GM04503 (cell line): ENCODE measurements around the gene SLC13A1.
"Not testable (repeated sequence)": the region's sequence is repeated elsewhere in the genome, so short reads cannot be mapped to it uniquely, and the experiment has no call there.

ENCODE experiments used
- DNase-seq: peaks from one replicate; pipeline ENCODE4 v3.0.0-alpha.2; 2012; ENCODE audit warnings: low read depth

Gene SLC13A1

DNA sequence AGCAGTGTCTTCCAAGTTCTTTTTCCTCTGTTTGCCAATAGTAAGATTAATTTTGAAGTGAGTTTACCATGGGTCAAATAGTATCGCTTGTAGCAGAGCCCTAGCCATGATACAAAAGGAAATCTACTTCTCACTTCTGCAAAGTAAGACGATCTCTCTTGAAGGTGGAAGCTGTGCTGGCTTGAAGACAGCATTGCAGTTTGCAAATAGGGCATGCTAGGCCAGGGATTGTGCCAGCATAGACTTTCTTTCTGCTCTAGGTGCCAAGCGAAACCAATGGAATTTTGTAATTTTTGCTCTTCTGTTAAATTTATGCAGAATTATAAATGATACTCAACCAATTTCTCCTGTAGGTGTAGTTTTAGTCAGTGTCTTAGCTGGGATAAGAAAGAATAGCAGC lies 74.5 kb downstream of the SLC13A1 start:
- no peak for DNase-seq

DNA sequence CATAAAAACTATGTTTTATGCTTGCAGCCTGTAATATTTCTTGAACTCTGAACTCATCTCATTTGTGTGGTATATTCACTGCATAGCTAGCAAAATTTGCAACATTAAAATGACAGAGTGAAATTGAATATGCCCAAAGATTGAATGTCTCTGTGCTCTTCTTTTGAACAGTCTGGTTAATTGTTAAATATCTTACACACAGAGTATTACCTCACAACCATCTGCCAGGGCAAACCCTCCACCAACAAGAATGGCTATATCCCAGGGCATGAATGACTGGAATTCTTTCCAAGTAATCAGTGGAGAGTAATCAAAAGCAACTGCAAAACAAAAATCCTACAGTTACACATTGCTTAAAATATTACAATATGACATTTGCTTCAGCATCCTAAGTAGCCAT lies 76.9 kb downstream of the SLC13A1 start:
- no peak for DNase-seq

DNA sequence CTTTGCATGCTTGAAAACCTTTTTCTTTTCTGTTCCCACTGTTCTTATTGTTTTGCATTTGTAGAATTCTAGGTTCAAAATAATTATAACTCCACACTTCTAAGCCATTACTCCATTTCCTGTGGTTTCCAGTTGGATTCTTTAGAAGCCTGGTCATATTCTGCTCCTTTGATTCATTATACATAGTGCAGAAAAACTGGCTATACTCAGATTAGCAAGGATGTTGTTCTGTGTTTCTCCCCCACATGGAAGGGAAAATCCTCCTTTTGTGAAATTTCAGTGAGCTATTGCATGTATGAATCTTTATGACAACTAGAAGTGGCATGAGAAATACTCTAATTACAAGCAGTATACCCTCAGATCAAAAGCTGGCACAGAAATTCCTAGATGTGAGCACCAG lies 79.5 kb downstream of the SLC13A1 start:
- peak; percentile 0 for DNase-seq

DNA sequence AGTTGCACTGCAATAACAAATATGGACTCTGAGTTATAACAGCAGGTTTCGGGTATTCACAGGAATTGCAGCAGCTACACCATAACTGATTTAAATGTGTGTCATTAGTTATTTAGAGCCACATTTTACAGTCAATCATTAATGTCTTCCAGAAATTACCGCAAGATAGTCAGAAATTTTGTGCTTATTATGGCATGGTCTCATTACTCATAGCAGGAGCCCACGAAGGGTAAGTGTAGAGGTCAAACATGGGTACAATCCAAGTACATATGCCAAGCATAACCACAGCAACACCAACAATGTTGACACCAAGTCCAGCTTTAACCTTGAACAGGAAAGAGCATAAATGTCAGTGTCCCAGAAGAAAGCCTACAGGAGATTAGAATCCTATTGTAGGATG lies 84.4 kb downstream of the SLC13A1 start:
- no peak for DNase-seq

DNA sequence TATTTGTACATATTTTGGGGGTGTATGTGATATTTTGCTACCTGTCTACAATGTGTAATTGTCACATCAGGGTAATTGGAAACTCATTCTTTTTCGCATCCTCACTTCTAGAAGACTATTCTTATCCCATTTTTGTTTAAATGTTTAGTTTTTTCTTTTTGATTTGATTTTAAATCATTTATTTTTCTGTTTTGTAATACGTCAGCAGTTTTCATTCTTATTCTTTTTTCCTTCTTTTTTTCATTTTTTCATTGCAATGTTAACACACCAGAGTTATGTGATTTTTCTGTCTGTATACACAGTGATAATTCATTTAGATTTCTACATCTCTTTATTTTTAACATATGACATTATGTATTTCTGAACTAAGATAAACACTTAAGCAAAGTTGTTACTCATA lies 85.5 kb downstream of the SLC13A1 start:
- no peak for DNase-seq

DNA sequence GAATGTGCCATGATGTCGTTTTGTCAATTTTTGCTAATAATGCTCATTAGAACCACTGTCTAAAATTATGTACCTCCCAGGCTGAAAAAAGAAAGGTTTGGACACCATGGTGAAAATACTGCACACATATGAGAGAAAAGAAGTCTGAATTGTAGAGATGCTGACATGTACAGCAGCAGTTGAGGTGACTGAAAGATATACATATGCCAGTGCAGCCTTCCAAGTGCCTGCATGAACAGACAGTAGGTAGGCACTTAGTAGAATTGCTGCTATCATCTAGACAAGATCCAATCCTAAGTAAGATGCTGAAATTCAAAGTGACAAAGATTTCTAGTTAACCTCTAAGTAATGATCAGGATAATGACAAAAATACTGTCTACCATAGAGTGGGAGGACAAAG lies 86.9 kb downstream of the SLC13A1 start:
- no peak for DNase-seq

DNA sequence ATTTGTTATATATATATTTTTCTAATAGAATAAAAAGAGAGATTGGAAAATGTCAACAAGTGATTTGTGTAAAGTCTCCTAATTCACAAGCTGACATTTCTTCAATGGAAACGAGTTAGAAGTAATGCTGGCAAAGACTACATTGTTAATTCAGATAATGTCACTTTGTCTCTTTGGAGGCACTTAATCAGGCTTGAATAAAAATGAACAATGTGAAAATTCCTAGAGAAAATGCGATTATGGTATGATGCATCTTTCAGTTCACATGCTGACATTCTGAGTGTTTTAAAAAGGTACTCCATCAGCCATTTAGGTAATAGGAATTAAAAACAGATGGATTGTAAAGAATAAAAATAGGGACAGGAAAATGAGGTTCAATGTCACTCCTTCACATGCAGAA lies 100.1 kb downstream of the SLC13A1 start:
- DNase-seq = no peak

DNA sequence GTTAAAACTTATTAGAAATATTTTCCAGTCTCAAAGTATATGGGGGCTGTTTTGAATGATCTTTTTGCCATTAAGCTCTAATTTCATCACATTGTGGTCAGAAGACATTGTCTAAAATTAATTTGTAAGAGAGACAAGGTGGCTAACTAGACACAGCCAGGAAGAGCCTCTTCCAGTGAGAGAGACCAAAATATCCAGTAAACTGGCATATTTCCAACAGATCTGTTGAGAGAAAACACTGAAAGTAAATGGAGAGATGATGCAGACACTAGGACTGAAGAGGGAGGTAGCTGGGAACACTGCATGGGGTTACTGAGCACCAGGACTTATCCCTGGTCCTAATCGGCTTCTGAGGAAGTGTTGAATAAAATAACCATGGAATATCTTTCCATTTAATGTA lies 102.8 kb downstream of the SLC13A1 start:
- no peak for DNase-seq

DNA sequence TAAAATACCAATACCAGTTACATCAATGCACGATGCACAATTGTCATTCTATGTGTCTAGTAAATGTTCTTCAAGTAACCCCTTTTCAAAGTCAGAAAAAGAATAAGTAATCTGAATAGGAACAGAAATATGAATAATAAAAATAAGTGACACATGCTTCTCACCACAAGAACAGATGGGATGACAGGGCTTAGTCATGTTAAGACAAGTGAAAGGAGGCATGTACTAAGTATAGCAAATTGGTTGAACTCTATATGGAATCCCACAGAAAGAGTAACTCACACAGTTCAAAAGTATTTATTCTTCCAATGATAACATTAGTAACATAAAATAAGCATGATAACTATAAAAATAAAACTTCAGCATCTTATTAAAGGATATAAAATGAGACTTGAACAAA lies 103.3 kb downstream of the SLC13A1 start:
- no peak for DNase-seq

DNA sequence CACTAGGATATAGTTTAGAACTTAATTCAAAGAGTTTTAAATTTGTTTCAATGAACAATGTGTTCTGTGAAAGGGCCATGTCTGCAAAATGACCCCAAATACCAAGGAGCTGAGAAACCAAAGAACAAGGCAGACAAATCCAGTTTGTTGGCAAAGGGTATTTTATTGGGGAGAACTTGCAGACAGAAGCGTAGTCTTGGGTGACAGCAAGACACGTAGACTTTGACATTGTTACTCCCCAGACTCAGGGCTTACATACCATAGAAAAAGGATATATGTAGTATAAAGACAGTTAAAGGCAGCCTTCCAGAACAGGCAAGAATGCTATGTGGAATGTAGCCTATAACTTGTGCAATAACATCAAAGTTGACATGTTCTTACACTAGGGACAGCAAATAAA lies 109.3 kb downstream of the SLC13A1 start:
- DNase-seq = no peak

DNA sequence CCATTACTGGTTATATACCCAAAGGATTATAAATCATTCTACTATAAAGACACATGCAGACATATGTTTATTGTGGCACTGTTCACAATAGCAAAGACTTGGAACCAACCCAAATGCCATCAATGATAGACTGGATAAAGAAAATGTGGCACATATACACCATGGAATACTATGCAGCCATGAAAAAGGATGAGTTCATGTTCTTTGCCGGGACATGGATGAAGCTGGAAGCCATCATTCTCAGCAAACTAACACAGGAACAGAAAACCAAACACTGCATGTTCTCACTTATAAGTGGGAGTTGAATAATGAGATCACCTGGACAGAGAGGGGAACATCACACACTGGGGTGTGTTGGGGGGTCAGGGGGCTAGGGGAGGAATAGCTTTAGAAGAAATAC lies 112.9 kb downstream of the SLC13A1 start:
- DNase-seq = not testable (repeated sequence)

DNA sequence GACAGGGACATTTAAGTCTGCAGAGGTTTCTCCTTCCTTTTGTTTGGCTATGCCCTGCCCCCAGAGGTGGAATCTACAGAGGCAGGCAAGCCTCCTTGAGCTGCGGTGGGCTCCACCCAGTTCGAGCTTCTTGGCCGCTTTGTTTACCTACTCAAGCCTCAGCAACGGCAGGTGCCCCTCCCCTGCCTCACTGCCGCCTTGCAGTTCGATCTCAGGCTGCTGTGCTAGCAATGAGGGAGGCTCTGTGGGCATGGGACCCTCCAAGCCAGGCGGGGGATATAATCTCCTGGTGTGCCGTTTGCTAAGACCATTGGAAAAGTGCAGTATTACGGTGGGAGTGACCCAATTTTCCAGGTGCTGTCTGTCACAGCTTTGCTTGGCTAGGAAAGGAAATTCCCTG lies 114.9 kb downstream of the SLC13A1 start:
- not testable (repeated sequence) for DNase-seq

DNA sequence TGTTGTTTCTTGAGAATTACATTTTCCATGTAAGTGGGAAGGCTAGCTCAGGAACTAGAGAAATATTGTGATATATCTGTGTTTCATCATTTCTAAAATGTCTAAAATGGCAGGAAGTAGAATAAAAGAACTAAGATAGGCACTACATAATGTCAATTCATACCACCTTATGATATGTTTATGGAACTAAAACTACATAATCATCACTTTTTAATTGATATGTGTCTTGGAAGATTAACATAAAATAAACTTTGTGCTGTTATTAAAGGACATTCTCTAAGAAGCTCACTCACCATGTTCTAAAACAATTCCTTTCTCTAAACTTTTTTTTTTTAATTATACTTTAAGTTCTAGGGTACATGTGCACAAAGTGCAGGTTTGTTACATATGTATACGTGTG lies 120.7 kb downstream of the SLC13A1 start:
- no peak for DNase-seq

DNA sequence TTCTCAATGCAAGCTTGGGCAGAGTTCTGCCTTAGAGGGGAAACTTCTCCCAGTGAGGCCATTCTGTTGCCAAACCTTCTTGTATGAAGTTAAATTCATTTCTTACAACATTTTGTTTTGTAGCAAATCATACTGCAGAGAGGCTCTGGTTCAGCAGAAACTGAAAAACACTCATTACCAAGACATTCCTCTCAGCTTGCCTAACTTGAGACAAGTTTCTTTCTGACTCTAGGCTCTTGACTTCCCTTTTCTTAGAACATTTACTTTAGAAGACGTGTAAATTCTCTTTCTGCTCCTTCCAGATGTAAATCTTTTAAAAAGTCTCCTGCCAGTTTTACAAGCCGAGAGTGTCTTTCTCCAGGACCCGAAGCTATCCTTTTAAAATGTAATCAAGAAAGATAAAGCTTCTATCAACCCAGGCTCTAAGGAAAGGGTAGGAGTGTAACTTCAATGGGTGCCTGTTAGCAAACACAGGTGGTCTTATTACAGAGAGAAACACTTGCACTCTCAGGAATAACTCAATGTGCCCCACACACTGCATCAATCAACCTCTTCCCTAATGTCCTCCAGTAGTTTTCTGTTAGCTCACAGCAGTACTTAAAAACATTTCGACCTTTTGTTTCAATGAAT lies 123.8 kb downstream of the SLC13A1 start:
- no peak for DNase-seq

DNA sequence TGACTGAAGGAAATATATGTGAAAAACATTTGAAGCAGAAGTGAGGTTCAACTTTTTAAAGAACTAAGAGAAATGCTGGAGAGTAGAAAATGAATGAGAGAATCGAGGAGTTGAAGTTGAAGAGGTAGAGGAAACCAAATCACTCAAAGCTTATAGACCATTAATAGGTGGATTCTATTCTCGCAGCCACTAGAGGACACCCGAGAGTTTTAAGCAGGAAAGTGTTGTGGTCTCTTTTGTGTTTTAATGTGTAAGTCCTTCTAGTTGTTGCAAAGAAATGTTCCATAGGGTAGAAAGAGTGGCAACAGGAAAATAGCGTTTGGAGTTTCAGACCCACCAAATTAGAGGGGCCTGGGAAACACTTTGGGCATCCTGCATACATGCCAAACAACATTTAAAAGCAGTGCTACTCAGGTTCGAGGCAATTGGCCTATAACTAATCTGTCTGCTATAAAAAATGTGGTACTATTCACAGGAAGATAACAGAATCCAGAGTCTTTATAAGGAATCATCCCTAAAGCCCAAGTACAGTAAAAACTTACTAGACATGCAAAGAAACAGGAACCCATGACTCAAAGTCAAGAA lies 129.0 kb downstream of the SLC13A1 start:
- no peak for DNase-seq

DNA sequence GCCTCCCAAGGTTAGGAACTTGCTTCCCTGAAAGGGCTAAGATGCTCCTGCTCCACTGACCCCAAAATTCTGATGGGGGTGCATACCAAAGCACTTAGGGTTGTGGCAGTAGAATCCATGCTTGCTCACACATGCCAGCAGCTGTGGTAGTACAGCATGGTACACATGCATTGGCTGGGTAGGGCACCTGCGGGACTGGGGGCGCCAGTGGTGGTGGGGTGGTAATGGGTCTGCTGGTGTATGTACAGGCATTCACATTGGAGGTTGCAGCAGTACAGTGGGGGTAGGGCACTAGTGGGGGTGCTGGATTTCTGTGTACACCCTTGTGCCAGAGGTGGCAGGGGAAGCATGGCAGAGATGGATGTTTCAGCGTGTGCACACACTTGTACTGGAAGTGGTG lies 132.0 kb downstream of the SLC13A1 start:
- DNase-seq = no peak
